HEK293 (cell line): ENCODE measurements around the gene CD40.

Experiments
- CTCF ChIA-PET: fragments of 350-600 bp; formaldehyde crosslinking; extraction: SDS; loops from one replicate; lab custom pipeline; 2021; ENCODE audit warnings: antibody characterized with exemption; lab: Yijun Ruan, JAX
- POLR2A ChIA-PET: fragments of 300-600 bp; formaldehyde crosslinking; extraction: SDS; loops from one replicate; lab custom pipeline; 2020; ENCODE audit warnings: antibody characterized with exemption, inconsistent platforms; lab: Yijun Ruan, JAX
- H3K27ac ChIP-seq: fragments of 200-500 bp; sonication (Bioruptor generic); 2 replicates; pipeline ENCODE4 v1.5.1; 2014; ENCODE audit warnings: low read depth, low read length, control low read depth, inconsistent platforms; ENCODE audit errors: extremely low read depth
- H3K36me3 ChIP-seq, 2 experiments: fragments of 200-500 bp in 1 of 2; sonication (Bioruptor generic) in 1 of 2; 1 replicate in 1 of 2; 2 replicates in 1 of 2; pipeline ENCODE4 v1.5.1; 2014 to 2017; ENCODE audit warnings: inconsistent platforms in 2 of 2, low read length in 2 of 2; ENCODE audit not compliant: control insufficient read depth in 2 of 2, insufficient read depth in 1 of 2
- H3K4me1 ChIP-seq: fragments of 200-500 bp; sonication (Bioruptor generic); 2 replicates; pipeline ENCODE4 v1.5.1; 2014; ENCODE audit warnings: mild to moderate bottlenecking, low read length, inconsistent platforms; ENCODE audit not compliant: control insufficient read depth, insufficient read depth
- H3K4me3 ChIP-seq: 2 replicates; pipeline ENCODE4 v1.5.1; 2011; ENCODE audit warnings: low read depth, mild to moderate bottlenecking, control low read depth, low read length, moderate library complexity
- H3K9me3 ChIP-seq: fragments of 200-500 bp; sonication (Bioruptor generic); 2 replicates; pipeline ENCODE4 v1.5.1; 2014; ENCODE audit warnings: low read depth, low read length, inconsistent platforms; ENCODE audit not compliant: control insufficient read depth, insufficient read depth
- GLI4 ChIP-seq: fragments of 450-650 bp; formaldehyde crosslinking; IDR thresholded peaks from 2 replicates; pipeline ENCODE4 v1.5.1; 2016; ENCODE audit warnings: missing biosample characterization, missing genetic modification characterization
- KLF16 ChIP-seq: fragments of 450-650 bp; formaldehyde crosslinking; IDR thresholded peaks from 2 replicates; pipeline ENCODE4 v1.5.1; 2017; ENCODE audit warnings: missing biosample characterization, missing genetic modification characterization
- KLF17 ChIP-seq: fragments of 450-650 bp; formaldehyde crosslinking; IDR thresholded peaks from 2 replicates; pipeline ENCODE4 v1.5.1; 2016; ENCODE audit warnings: missing biosample characterization, missing genetic modification characterization
- SCRT2 ChIP-seq: fragments of 450-650 bp; formaldehyde crosslinking; IDR thresholded peaks from 2 replicates; pipeline ENCODE4 v1.5.1; 2016; ENCODE audit warnings: missing biosample characterization, missing genetic modification characterization
- TCF7L2 ChIP-seq: IDR thresholded peaks from 2 replicates; pipeline ENCODE4 v1.6.1; 2011; ENCODE audit warnings: low read depth, mild to moderate bottlenecking, inconsistent platforms, low read length, moderate library complexity, borderline replicate concordance
- YY1 ChIP-seq: fragments of 450-650 bp; formaldehyde crosslinking; IDR thresholded peaks from 2 replicates; pipeline ENCODE4 v1.5.1; 2018; ENCODE audit warnings: missing biosample characterization, missing genetic modification characterization
- ZBTB17 ChIP-seq: fragments of 450-650 bp; formaldehyde crosslinking; IDR thresholded peaks from 2 replicates; pipeline ENCODE4 v1.5.1; 2016; ENCODE audit warnings: missing biosample characterization, missing genetic modification characterization
- ZFHX2 ChIP-seq: fragments of 450-650 bp; formaldehyde crosslinking; conservative IDR thresholded peaks from 2 replicates; pipeline ENCODE4 v1.5.1; 2016; ENCODE audit warnings: missing biosample characterization, missing genetic modification characterization
- ZNF19 ChIP-seq: fragments of 450-650 bp; formaldehyde crosslinking; IDR thresholded peaks from 2 replicates; pipeline ENCODE4; 2016; ENCODE audit warnings: missing biosample characterization, missing genetic modification characterization, low read depth
- ZNF394 ChIP-seq: fragments of 450-650 bp; formaldehyde crosslinking; IDR thresholded peaks from 2 replicates; pipeline ENCODE4 v1.5.1; 2016; ENCODE audit warnings: missing biosample characterization, missing genetic modification characterization, mild to moderate bottlenecking, moderate library complexity, borderline replicate concordance
- ZNF513 ChIP-seq: fragments of 450-650 bp; IDR thresholded peaks from 2 replicates; pipeline ENCODE4 v1.5.1; 2018; ENCODE audit warnings: missing biosample characterization, missing genetic modification characterization
- ZNF555 ChIP-seq: fragments of 450-650 bp; formaldehyde crosslinking; conservative IDR thresholded peaks from 2 replicates; pipeline ENCODE4 v1.5.1; 2017; ENCODE audit warnings: missing biosample characterization, mild to moderate bottlenecking, missing genetic modification characterization, inconsistent platforms
- ZNF624 ChIP-seq: fragments of 450-650 bp; formaldehyde crosslinking; IDR thresholded peaks from 2 replicates; pipeline ENCODE4 v1.5.1; 2017; ENCODE audit warnings: missing biosample characterization, missing genetic modification characterization
- ZNF707 ChIP-seq: fragments of 450-650 bp; formaldehyde crosslinking; IDR thresholded peaks from 2 replicates; pipeline ENCODE4 v1.5.1; 2016; ENCODE audit warnings: missing biosample characterization, missing genetic modification characterization
- ZNF777 ChIP-seq: fragments of 450-650 bp; formaldehyde crosslinking; IDR thresholded peaks from 2 replicates; pipeline ENCODE4 v1.5.1; 2017; ENCODE audit warnings: missing biosample characterization, missing genetic modification characterization, borderline replicate concordance
- ZNF837 ChIP-seq: fragments of 450-650 bp; formaldehyde crosslinking; IDR thresholded peaks from 2 replicates; pipeline ENCODE4 v1.5.1; 2016; ENCODE audit warnings: missing biosample characterization, missing genetic modification characterization
- ZSCAN30 ChIP-seq: fragments of 450-650 bp; IDR thresholded peaks from 2 replicates; pipeline ENCODE4 v1.5.1; 2018; ENCODE audit warnings: missing biosample characterization, mild to moderate bottlenecking, missing genetic modification characterization, moderate library complexity
- TF ChIP-seq, protein P1 (sequence below): fragments of 450-650 bp; formaldehyde crosslinking; IDR thresholded peaks from 2 replicates; pipeline ENCODE4 v1.5.1; 2016; ENCODE audit warnings: missing biosample characterization, missing genetic modification characterization
- TF ChIP-seq, protein P2 (sequence below): fragments of 450-650 bp; formaldehyde crosslinking; IDR thresholded peaks from 2 replicates; pipeline ENCODE4 v1.5.1; 2017; ENCODE audit warnings: missing biosample characterization, missing genetic modification characterization

CD40 gene

GRCh38 chr20:46112430-46113112 is 5.5 kb upstream of the CD40 start:
- Histone ChIP-seq H3K9me3 (no peaks in the 10 kb centered on the region), H3K4me3 (no peak overlapping the region), H3K27ac (no peak overlapping the region), H3K36me3 (no peaks in the 10 kb centered on the region), H3K4me1 (no peaks in the 10 kb centered on the region)
- POLR2A ChIA-PET, result no interaction called here
- CTCF ChIA-PET, result no interaction called here
- TF ChIP-seq ZNF19 (tag by site-specific recombination) (no peak), ZBTB17 (no peak), ZNF624 (tag by site-specific recombination) (no peak), ZNF555 (tag by site-specific recombination) (no peak), GLI4 (tag by site-specific recombination) (no peak), ZFHX2 (tag by site-specific recombination) (no peak), ZNF837 (no peak), ZNF513 (tag by site-specific recombination) (no peak)
- TF ChIP-seq, protein P1, sequence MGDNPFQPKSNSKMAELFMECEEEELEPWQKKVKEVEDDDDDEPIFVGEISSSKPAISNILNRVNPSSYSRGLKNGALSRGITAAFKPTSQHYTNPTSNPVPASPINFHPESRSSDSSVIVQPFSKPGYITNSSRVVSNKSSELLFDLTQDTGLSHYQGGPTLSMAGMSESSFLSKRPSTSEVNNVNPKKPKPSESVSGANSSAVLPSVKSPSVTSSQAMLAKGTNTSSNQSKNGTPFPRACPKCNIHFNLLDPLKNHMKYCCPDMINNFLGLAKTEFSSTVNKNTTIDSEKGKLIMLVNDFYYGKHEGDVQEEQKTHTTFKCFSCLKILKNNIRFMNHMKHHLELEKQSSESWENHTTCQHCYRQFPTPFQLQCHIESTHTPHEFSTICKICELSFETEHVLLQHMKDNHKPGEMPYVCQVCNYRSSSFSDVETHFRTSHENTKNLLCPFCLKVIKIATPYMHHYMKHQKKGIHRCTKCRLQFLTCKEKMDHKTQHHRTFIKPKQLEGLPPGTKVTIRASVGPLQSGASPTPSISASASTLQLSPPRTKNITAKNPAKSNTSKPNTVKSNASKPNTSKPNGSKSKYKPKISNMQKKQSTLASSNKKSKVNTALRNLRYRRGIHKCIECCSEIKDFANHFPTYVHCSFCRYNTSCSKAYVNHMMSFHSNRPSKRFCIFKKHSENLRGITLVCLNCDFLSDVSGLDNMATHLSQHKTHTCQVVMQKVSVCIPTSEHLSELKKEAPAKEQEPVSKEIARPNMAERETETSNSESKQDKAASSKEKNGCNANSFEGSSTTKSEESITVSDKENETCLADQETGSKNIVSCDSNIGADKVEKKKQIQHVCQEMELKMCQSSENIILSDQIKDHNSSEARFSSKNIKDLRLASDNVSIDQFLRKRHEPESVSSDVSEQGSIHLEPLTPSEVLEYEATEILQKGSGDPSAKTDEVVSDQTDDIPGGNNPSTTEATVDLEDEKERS, result no peak
- TF ChIP-seq, protein P2, sequence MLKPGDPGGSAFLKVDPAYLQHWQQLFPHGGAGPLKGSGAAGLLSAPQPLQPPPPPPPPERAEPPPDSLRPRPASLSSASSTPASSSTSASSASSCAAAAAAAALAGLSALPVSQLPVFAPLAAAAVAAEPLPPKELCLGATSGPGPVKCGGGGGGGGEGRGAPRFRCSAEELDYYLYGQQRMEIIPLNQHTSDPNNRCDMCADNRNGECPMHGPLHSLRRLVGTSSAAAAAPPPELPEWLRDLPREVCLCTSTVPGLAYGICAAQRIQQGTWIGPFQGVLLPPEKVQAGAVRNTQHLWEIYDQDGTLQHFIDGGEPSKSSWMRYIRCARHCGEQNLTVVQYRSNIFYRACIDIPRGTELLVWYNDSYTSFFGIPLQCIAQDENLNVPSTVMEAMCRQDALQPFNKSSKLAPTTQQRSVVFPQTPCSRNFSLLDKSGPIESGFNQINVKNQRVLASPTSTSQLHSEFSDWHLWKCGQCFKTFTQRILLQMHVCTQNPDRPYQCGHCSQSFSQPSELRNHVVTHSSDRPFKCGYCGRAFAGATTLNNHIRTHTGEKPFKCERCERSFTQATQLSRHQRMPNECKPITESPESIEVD (tag by site-specific recombination), result no peak

- H3K27ac ChIP-seq, result no peak overlapping the region
Measured at GRCh38 chr20:46113113-46113470, 5.0 kb upstream of the CD40 start.

More at GRCh38 chr20:46113113-46113470, 5.0 kb upstream of the CD40 start:
- ChIA-PET POLR2A (no interaction called here), CTCF (no interaction called here)
- Histone ChIP-seq H3K9me3 (no peaks in the 10 kb centered on the region), H3K36me3 (no peaks in the 10 kb centered on the region), H3K4me1 (no peaks in the 10 kb centered on the region), H3K4me3 (no peak overlapping the region)
- TF ChIP-seq ZSCAN30 (no peak), KLF16 (tag by site-specific recombination) (no peak), ZNF777 (tag by site-specific recombination) (no peak), SCRT2 (tag by site-specific recombination) (0 out of 2 replicates have a peak, but pooled peaks have one; percentile 19), TCF7L2 (no peak), ZNF394 (tag by site-specific recombination) (no peak), KLF17 (tag by site-specific recombination) (no peak), YY1 (tag by site-specific recombination) (no peak), ZNF707 (no peak)
